B cell (primary cell): ENCODE measurements around the gene STX7. TPM values are rescaled to one million over a fixed set of nuclear protein-coding genes. Genes with fewer than 3 reads are reported as not detected.

Source experiments
- ATAC-seq: fragments of 200-7000 bp; cut with Tn5 transposase; one replicate; pipeline ENCODE4 v1.10.0; 2021; ENCODE audit warnings: low read depth, mild to moderate bottlenecking, moderate number of reproducible peaks, moderate library complexity
- CTCF ChIA-PET: fragments of 350-600 bp; sonication (Branson Sonifier 250); formaldehyde crosslinking; loops from one replicate; lab custom pipeline; 2021; ENCODE audit warnings: antibody characterized with exemption, inconsistent platforms; lab: Charles Lee
- POLR2A ChIA-PET: fragments of 350-600 bp; sonication (Branson Sonifier 250); formaldehyde crosslinking; loops from one replicate; lab custom pipeline; 2021; ENCODE audit warnings: antibody characterized with exemption; lab: Charles Lee
- DNase-seq: peaks from one replicate; pipeline ENCODE4 v3.0.0; 2013
- H2AFZ ChIP-seq: 2 replicates; pipeline ENCODE4 v1.6.1; 2012; ENCODE audit warnings: mild to moderate bottlenecking, low read depth, low read length; ENCODE audit not compliant: insufficient read depth, poor library complexity, severe bottlenecking
- H3K27ac ChIP-seq, 2 donors: 1 replicate in 1 of 2; 2 replicates in 1 of 2; pipeline ENCODE4 v1.5.1; 2012 to 2013; ENCODE audit warnings: low read length in 2 of 2, mild to moderate bottlenecking in 2 of 2, moderate library complexity in 1 of 2
- H3K27me3 ChIP-seq, 4 experiments: fragments of 200-600 bp in 1 of 4; sonication (generic) in 1 of 4; replicated peaks in 1 of 4; 1 replicate in 2 of 4; 2 replicates in 2 of 4; pipeline versions ENCODE4 v1.6.1 to v1.7.0; 2013 to 2016; ENCODE audit warnings: low read length in 3 of 4, mild to moderate bottlenecking in 2 of 4, mixed read lengths in 1 of 4, moderate library complexity in 1 of 4; ENCODE audit not compliant: insufficient read depth in 4 of 4, control insufficient read depth in 3 of 4; ENCODE audit errors: control extremely low read depth in 1 of 4
- H3K36me3 ChIP-seq, 2 experiments: replicated peaks in 1 of 2; 1 replicate in 1 of 2; 2 replicates in 1 of 2; pipeline versions ENCODE4 v1.6.1 to v1.7.1; 2013; ENCODE audit warnings: low read length in 1 of 2; ENCODE audit not compliant: insufficient read depth in 2 of 2, control insufficient read depth in 1 of 2; ENCODE audit errors: control extremely low read depth in 1 of 2, extremely low read depth in 1 of 2
- H3K4me1 ChIP-seq, 2 donors: fragments of 200-600 bp in 1 of 2; sonication (generic) in 1 of 2; 1 replicate in 1 of 2; 2 replicates in 1 of 2; pipeline versions ENCODE4 v1.5.1 to v1.6.1; 2013 to 2017; ENCODE audit warnings: low read length in 2 of 2; ENCODE audit not compliant: control insufficient read depth in 2 of 2, insufficient read depth in 2 of 2
- H3K4me2 ChIP-seq: replicated peaks from 2 replicates; pipeline ENCODE3; 2012; ENCODE audit warnings: mild to moderate bottlenecking, low read depth, low read length; ENCODE audit not compliant: poor library complexity, severe bottlenecking
- H3K4me3 ChIP-seq, 5 experiments: fragments of 200-600 bp in 1 of 5; sonication (generic) in 1 of 5; 1 replicate in 3 of 5; 2 replicates in 2 of 5; pipeline versions ENCODE4 v1.5.1 to v1.7.0; 2011 to 2016; ENCODE audit warnings: low read length in 4 of 5, mild to moderate bottlenecking in 4 of 5, low read depth in 2 of 5, control low read depth in 1 of 5, moderate library complexity in 1 of 5; ENCODE audit not compliant: insufficient read depth in 1 of 5; ENCODE audit errors: control extremely low read depth in 1 of 5, extremely low read depth in 1 of 5
- H3K79me2 ChIP-seq: fragments of 200-600 bp; sonication (generic); one replicate; pipeline ENCODE4 v1.6.0; 2016; ENCODE audit warnings: low read length; ENCODE audit not compliant: control insufficient read depth, insufficient read depth
- H3K9ac ChIP-seq: fragments of 200-600 bp; sonication (generic); 2 replicates; pipeline ENCODE4 v1.6.1; 2017; ENCODE audit warnings: mild to moderate bottlenecking, low read length, moderate library complexity
- H3K9me3 ChIP-seq, 3 donors: one replicate each; pipeline versions ENCODE4 v1.6.1 to v1.7.1; 2013; ENCODE audit warnings: low read length in 2 of 3; ENCODE audit not compliant: control insufficient read depth in 2 of 3, insufficient read depth in 1 of 3; ENCODE audit errors: control extremely low read depth in 1 of 3
- H4K20me1 ChIP-seq: 2 replicates; pipeline ENCODE4 v1.6.0; 2012; ENCODE audit warnings: mild to moderate bottlenecking, low read length; ENCODE audit not compliant: insufficient read depth, control insufficient read depth, poor library complexity, severe bottlenecking
- H3K27ac Mint-ChIP-seq: one replicate; pipeline ENCODE4 v1.8.0; 2021; ENCODE audit warnings: mixed read lengths
- H3K27me3 Mint-ChIP-seq: one replicate; pipeline ENCODE4 v1.8.0; 2021; ENCODE audit warnings: mixed read lengths
- H3K4me1 Mint-ChIP-seq: one replicate; pipeline ENCODE4 v1.8.0; 2021; ENCODE audit warnings: mixed read lengths
- H3K4me3 Mint-ChIP-seq: one replicate; pipeline ENCODE4 v1.8.0; 2021; ENCODE audit warnings: mixed read lengths
- H3K9me3 Mint-ChIP-seq: one replicate; pipeline ENCODE4 v1.8.0; 2022; ENCODE audit warnings: mixed read lengths; ENCODE audit not compliant: insufficient read depth
- CTCF ChIP-seq: fragments of 200-600 bp; IDR thresholded peaks from one replicate; pipeline ENCODE4 v1.8.0; 2022; ENCODE audit warnings: antibody characterized with exemption, mild to moderate bottlenecking
- EZH2 ChIP-seq: IDR thresholded peaks from 2 replicates; pipeline ENCODE4 v1.6.1; 2012; ENCODE audit warnings: borderline replicate concordance, low read depth, mild to moderate bottlenecking, moderate library complexity, low read length; ENCODE audit not compliant: insufficient read depth, poor library complexity, severe bottlenecking
- WGBS: methylation state at CpG from one replicate; pipeline ENCODE4 v1.1.5; 2013; ENCODE audit warnings: missing lambda C conversion rate; ENCODE audit not compliant: insufficient coverage; 5-methylcytosine and 5-hydroxymethylcytosine counted together
- intact Hi-C: fragments of 100-400 bp; cut with micrococcal nuclease; formaldehyde crosslinking; loops from one replicate; pipeline ENCODE4 v1.10.0; 2022
- polyA plus RNA-seq: library from polyadenylated mRNA; depleted of rRNA; stranded (reverse); fragments of >200 nt; gene quantifications from 2 replicates; pipeline ENCODE4 v1.2.3, GENCODE V29; 2012
- total RNA-seq, 2 donors: library from RNA; stranded (reverse); fragments of 120-200 nt in 1 of 2; gene quantifications; 1 replicate in 1 of 2; 2 replicates in 1 of 2; pipeline versions ENCODE4 v1.2.3 to v1.2.4, GENCODE V29; 2013 to 2022

Gene STX7
- total and polyA plus RNA-seq, 2 donors (not counting 1 experiment from before 2014, with no cell fraction given), result 70.9 to 221 TPM

GRCh38 chr6:132465530-132466485 lies 47.1 kb downstream of the STX7 start:
- ATAC-seq (peak; percentile 41), DNase-seq (no peak)
- Histone ChIP-seq H4K20me1 (peaks cover 40% of the 10 kb centered on the region), H3K9me3 (no peaks in the 10 kb centered on the region), H3K27ac (peak overlapping the region; percentile 34 to 62), H2AFZ (no peak overlapping the region), H3K4me3 (no peak overlapping the region), H3K36me3 (peaks cover 32 to 95% of the 10 kb centered on the region in 2 experiments), H3K9ac (no peak overlapping the region), H3K4me2 (no peak overlapping the region), H3K27me3 (no peaks in the 10 kb centered on the region), H3K79me2 (peaks cover 49% of the 10 kb centered on the region), H3K4me1 (peaks cover 15 to 22% of the 10 kb centered on the region in 2 donors)
- Mint-ChIP-seq H3K27ac (no peak overlapping the region), H3K27me3 (no peaks in the 10 kb centered on the region), H3K4me1 (peaks cover 7% of the 10 kb centered on the region), H3K9me3 (no peaks in the 10 kb centered on the region), H3K4me3 (no peak overlapping the region)
- ChIA-PET CTCF (interaction anchor here (0.6 to 2.2 kb wide), 9 partner anchors 12 to 186 kb away, joined by 3 to 15 read pairs (median 5); no protein-coding TSS in a partner anchor), POLR2A (interaction anchor here (0.5 to 1.3 kb wide), 2 partner anchors 124 to 348 kb away, joined by 3 read pairs; partner anchors contain the start of gene RPS12)
- TF ChIP-seq CTCF, result no peak
- no peak for TF ChIP-seq EZH2
- WGBS, result 88% methylated on average over 4 of the region's 5 CpGs
- intact Hi-C loops, result loop anchor here (2.0 kb wide), 1 partner anchor 17 kb away; no protein-coding TSS in a partner anchor
